Ascending aorta (tissue), 2 donors: ENCODE results near the gene NFIA. TPM values are rescaled to one million over a fixed set of nuclear protein-coding genes. Genes with fewer than 3 reads are reported as not detected.

Experiments used
- DNase-seq, 2 donors: peaks; one replicate each; pipeline ENCODE4 v3.0.0-alpha.2; 2019; ENCODE audit warnings: low spot score in 2 of 2
- H3K27ac ChIP-seq, 2 donors: fragments of 200-600 bp; sonication (generic); one replicate each; pipeline ENCODE4 v1.5.1; 2016 to 2017; ENCODE audit warnings: mild to moderate bottlenecking in 1 of 2
- H3K27me3 ChIP-seq: fragments of 200-600 bp; sonication (generic); one replicate; pipeline ENCODE4 v1.5.1; 2017
- H3K36me3 ChIP-seq, 2 donors: fragments of 200-600 bp; sonication (generic); one replicate each; pipeline ENCODE4 v1.5.1; 2016
- H3K4me1 ChIP-seq, 2 donors: fragments of 200-600 bp; sonication (generic); one replicate each; pipeline ENCODE4 v1.5.1; 2016 to 2017; ENCODE audit warnings: mild to moderate bottlenecking in 1 of 2
- H3K4me3 ChIP-seq, 2 donors: fragments of 200-600 bp; sonication (generic); one replicate each; pipeline ENCODE4 v1.5.1; 2016 to 2017; ENCODE audit warnings: mild to moderate bottlenecking in 1 of 2
- H3K9me3 ChIP-seq, 2 donors: fragments of 200-600 bp; sonication (generic); one replicate each; pipeline ENCODE4 v1.5.1; 2016
- CTCF ChIP-seq, 3 experiments: fragments of 200-600 bp in 2 of 3; fragments of 450-650 bp in 1 of 3; sonication (generic) in 2 of 3; IDR thresholded peaks; one replicate each; pipeline ENCODE4 v1.5.1; 2016 to 2019; ENCODE audit warnings: antibody characterized with exemption in 3 of 3, mild to moderate bottlenecking in 1 of 3, moderate library complexity in 1 of 3
- intact Hi-C: fragments of 100-400 bp; cut with DNase I; formaldehyde crosslinking; loops from one replicate; pipeline ENCODE4 v1.15.1; 2023
- total RNA-seq: library from RNA; depleted of rRNA; stranded (reverse); fragments of >200 nt; gene quantifications from one replicate; pipeline ENCODE4 v1.1.0, GENCODE V29; 2016

Gene NFIA
- total RNA-seq, 1 donor from 2014 or later = 52.0 TPM

GRCh38 chr1:61361931-61362330 is 279.6 kb downstream of the NFIA start:
- Histone ChIP-seq H3K36me3 (peaks cover 3 to 22% of the 10 kb centered on the region in 2 donors), H3K27me3 (no peaks in the 10 kb centered on the region), H3K4me1 (no peaks in the 10 kb centered on the region), H3K27ac (no peak overlapping the region), H3K9me3 (no peaks in the 10 kb centered on the region), H3K4me3 (no peak overlapping the region)
- DNase-seq = no peak
- intact Hi-C loops = no loop called here
- no peak for TF ChIP-seq CTCF (IDR thresholded peaks at IDR 0.05)

GRCh38 chr1:61362351-61362750 is 280.0 kb downstream of the NFIA start:
- H3K9me3 ChIP-seq = no peaks in the 10 kb centered on the region
- peaks cover 3 to 22% of the 10 kb centered on the region in 2 donors for H3K36me3 ChIP-seq
- H3K27ac ChIP-seq = no peak overlapping the region
- DNase-seq = no peak
- H3K4me1 ChIP-seq = no peaks in the 10 kb centered on the region
- H3K4me3 ChIP-seq = no peak overlapping the region
- no peaks in the 10 kb centered on the region for H3K27me3 ChIP-seq
- intact Hi-C loops = no loop called here
- TF ChIP-seq CTCF (IDR thresholded peaks at IDR 0.05) = no peak

DNA sequence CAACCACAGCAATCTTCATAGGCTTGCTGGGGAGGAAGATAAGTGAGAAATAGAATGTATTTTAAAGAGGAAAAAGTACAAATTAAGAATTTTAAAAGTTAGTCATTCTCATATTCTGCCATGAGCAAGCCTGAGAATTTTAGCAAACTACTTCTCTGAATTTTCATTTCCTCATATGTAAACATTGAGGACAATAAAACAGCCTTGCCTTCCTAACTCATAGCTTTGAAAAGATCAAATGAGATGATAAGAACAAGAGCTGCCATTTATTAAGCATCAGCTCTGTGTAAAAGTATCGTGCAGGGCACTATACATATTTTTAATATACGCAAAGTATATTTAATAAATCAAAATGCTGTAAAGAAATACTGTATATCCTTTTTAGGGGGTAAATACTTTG is 286.0 kb downstream of the NFIA start:
- intact Hi-C loops = no loop called here

GRCh38 chr1:61368876-61369275 is 286.5 kb downstream of the NFIA start:
- no peaks in the 10 kb centered on the region for H3K27me3 ChIP-seq
- intact Hi-C loops = no loop called here
- no peak overlapping the region for H3K4me3 ChIP-seq
- peaks cover 0 to 5% of the 10 kb centered on the region in 2 donors for H3K36me3 ChIP-seq
- H3K4me1 ChIP-seq = no peaks in the 10 kb centered on the region
- no peak for TF ChIP-seq CTCF (IDR thresholded peaks at IDR 0.05)
- no peak overlapping the region for H3K27ac ChIP-seq
- no peaks in the 10 kb centered on the region for H3K9me3 ChIP-seq
- no peak for DNase-seq

More for the DNA sequence above, 286.0 kb downstream of the NFIA start:
- H3K4me1 ChIP-seq = no peaks in the 10 kb centered on the region
- no peak for DNase-seq
- no peak overlapping the region for H3K27ac ChIP-seq
- H3K36me3 ChIP-seq = peaks cover 0 to 5% of the 10 kb centered on the region in 2 donors
- no peaks in the 10 kb centered on the region for H3K27me3 ChIP-seq
- no peak for TF ChIP-seq CTCF (IDR thresholded peaks at IDR 0.05)
- no peaks in the 10 kb centered on the region for H3K9me3 ChIP-seq
- no peak overlapping the region for H3K4me3 ChIP-seq

DNA sequence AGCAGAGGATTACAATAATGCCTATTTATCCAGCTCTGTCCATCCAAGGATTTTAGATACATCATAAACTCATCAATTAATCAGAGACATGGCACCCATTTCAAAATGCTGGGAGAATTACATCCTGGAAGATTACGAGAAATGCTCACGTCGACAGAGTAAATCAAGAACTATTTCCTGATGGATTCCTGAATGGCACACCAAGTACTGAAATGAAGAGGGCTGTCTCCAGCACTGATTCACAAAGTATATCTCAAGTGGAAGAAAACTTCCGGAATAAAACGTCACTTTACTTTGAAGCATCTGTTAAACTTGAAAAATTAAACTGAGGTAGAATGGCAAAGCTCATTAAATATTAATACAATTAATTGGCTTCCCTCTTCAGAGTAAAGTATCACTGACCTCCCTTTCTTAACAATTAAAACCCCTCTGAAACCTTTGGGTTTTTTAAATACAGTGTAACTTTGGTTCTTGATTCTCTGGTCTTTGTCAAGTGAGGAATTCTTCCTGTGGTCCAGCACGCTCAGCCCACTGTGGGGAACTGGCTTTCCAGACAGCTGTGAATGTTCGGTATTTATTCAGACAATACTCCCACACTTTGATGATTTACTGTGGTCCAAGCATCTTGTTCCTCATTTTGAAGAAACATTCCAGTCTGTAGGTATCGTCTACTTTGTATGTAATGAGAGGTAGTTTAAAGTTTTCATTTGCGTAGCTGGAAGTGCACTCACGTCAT is 288.0 kb downstream of the NFIA start:
- intact Hi-C loops = no loop called here

More for the DNA sequence above, 288.0 kb downstream of the NFIA start:
- DNase-seq = no peak
- Histone ChIP-seq H3K4me1 (no peaks in the 10 kb centered on the region), H3K4me3 (no peak overlapping the region), H3K27ac (no peak overlapping the region), H3K27me3 (no peaks in the 10 kb centered on the region), H3K9me3 (no peaks in the 10 kb centered on the region), H3K36me3 (no peaks in the 10 kb centered on the region)
- no peak for TF ChIP-seq CTCF (IDR thresholded peaks at IDR 0.05)
